GM19239 (cell line): ENCODE results near the gene CHRNA3.

Experiments used
- DNase-seq: peaks from one replicate; pipeline ENCODE4 v3.0.0; 2011; ENCODE audit warnings: low spot score; ENCODE audit not compliant: insufficient read length
- FAIRE-seq: peaks from 2 replicates; lab custom pipeline; 2011; peaks lifted over from hg19 to GRCh38; lab: Jason Lieb, UNC

Gene CHRNA3

GRCh38 chr15:78637776-78638435 is 17.1 kb upstream of the CHRNA3 start:
- no peak for DNase-seq
- FAIRE-seq, result no peak

- FAIRE-seq (no peak), DNase-seq (no peak)
These were observed 15.6 kb upstream of the CHRNA3 start for GRCh38 chr15:78636378-78636859.

- no peak for FAIRE-seq
- no peak for DNase-seq
These were observed 14.6 kb upstream of the CHRNA3 start for GRCh38 chr15:78635346-78635745.

GRCh38 chr15:78634210-78635145 is 13.7 kb upstream of the CHRNA3 start:
- DNase-seq, result no peak
- FAIRE-seq, result no peak

DNA sequence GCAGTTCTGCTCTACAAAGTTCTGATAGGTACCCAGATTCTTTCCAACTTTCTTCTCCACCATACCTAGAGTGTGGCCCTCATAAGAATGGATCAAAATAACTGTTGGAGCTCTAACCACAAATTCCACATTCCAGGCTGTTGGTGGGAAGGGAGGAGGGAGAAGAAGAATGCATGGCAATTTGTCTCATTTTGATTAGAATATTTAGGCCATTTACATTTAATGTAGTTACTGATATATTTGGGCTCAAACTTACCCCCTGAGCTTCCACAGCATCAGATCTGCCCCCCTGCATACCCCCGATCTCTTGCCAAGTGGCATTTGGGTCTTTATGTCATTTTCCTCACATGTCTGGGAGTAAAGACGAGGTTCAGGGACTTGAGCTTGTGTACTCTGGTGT is 12.6 kb upstream of the CHRNA3 start:
- DNase-seq (no peak), FAIRE-seq (no peak)

GRCh38 chr15:78630886-78631633 is 10.3 kb upstream of the CHRNA3 start:
- FAIRE-seq, result no peak

DNA sequence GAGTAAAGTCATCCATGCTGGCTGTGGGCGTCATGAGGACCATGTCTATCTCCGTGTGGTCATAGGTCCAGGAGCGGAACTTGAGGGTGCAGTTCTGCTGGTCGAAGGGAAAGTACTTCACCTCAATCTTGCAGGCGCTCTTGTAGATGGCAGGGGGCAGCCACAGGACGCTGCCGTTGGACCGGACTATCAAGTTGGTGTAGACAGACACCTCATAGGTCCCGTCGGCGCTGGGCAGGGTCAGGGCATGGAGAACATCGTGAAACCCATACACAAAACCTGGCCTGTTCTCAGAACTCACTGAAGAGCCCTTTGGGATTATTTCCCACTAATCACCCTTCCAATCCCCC is 8.9 kb upstream of the CHRNA3 start:
- no peak for FAIRE-seq

More at GRCh38 chr15:78630886-78631633, 10.3 kb upstream of the CHRNA3 start:
- no peak for DNase-seq

GRCh38 chr15:78629031-78629715 is 8.4 kb upstream of the CHRNA3 start:
- DNase-seq, result no peak
- FAIRE-seq, result no peak

More for the DNA sequence above, 8.9 kb upstream of the CHRNA3 start:
- no peak for DNase-seq

GRCh38 chr15:78628227-78628626 is 7.4 kb upstream of the CHRNA3 start:
- DNase-seq (no peak), FAIRE-seq (no peak)

DNA sequence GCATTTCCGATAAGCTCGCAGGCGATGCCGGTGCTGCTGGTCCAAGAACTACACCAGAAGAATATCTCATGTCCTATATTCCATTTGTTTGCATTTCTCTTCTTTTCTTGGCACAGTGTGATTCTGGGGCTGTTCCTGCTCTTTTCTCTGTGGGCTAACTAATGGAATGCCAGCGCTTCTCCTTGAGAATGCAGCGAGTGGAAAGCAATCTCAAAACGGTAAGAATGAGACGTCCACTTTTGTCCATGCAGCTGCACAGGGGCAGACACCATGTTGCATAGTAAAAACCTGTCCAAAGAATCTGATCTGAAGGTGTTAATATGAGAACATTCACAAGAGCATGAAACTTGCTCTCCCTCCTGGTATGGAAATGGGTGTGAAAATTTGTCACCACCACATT is 6.6 kb upstream of the CHRNA3 start:
- DNase-seq (no peak), FAIRE-seq (no peak)

DNA sequence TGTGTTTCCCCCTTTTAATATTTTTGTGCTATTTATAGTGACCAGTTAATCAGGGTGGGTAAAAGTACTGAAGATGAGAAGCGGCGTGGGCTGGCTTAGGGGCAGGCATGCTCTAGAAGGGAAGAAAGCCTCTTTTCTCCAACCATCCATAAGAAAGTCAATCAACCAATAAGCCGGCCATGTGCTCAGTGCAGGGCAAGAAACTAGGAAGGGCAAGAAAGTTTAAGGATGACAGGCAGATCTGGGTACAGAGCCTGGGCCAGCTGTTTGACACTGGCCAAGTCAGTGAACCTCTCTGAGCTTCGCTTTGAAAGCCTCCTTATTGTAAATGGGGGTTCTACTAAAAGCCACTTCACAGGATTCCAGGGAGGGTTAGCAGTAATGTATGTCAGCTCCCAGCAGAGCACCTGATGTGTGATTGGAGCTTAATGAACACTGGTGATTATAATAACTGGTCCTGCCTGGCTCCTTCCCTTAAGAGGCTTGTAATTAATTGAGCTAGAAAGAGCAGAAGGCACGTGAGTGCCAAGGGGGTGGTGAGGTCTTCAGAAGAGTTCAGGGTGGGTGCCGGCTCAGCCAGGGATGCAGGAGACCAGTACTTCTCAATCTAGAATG is 5.7 kb upstream of the CHRNA3 start:
- no peak for FAIRE-seq
- DNase-seq, result no peak

- DNase-seq (no peak), FAIRE-seq (no peak)
These were observed 4.9 kb upstream of the CHRNA3 start for GRCh38 chr15:78625606-78626280.

DNA sequence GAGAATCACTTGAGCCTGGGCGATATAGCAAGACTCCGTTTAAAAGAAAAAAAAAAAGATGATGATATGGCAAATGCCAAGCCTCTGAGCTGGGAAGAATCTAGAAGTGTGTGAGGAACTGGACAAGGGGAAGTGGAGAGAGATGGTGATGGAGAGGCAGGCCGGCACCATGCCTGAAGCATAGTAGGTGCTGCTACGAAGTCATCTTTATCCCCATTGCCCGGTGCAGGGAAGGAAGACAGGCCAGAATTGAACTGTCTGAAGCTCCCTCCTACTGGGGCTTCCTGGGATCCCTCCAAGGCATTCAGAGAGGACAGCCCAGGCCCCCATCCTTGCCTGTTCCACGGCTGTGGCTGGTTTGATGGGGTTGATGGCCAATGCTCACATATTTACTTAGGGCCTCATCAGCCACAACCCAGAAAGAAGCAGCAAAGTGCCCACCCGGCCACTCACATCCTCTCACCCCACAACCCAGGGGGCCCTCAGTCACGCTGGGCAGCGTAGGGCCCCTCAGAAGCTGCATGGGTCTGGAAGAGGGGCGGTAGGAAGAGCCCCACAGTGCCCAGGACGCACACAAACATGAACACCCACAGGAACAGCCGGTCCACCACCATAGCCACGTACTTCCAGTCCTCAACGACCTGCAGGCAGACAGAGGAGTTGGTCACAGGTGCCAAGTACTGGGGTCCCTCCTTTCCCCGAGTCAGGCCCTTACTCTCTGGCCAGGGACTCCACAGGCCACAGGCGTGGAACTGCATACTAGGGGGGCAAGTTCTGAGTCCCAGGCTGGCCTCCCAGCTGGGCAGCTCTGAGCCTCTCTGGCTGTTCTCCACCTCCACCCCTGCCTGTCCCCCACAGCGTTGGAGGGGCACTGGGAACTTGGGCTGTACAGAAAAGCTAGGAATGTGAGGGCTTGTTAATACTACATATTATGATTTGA is 4.1 kb upstream of the CHRNA3 start:
- FAIRE-seq (no peak), DNase-seq (no peak)

- DNase-seq (no peak), FAIRE-seq (no peak)
These were observed 3.1 kb upstream of the CHRNA3 start for GRCh38 chr15:78623786-78624497.

DNA sequence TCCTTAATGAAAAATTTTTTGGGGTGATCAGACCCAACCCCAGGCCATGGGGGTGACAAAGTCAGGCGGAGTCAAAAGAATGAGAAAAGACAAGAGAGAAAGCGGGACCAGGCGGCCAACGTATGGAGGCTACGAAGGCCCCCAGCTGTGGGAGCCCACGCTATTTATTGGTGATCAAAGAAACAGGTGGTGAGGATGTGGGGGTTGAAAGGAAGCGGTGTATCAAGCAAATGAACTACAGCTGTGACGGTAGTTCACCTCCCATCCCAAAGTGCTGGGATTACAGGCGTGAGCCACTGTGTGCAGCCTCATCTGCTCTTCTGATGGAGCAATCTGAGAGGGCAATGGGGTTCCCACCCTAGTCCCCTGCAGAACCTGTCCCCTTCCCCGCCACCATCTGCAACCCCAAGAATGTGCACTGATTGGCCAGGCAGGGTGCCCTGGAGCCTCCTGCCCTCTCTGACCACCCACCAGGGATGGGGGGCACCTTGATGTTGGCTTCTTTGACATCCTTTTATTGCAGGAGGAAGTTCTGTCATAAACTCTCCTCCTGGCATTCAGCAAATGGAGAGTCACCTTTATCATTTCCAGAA is 1.1 kb upstream of the CHRNA3 start:
- FAIRE-seq, result no peak
- DNase-seq, result no peak

- FAIRE-seq (no peak), DNase-seq (no peak)
These were observed 722 bp downstream of the CHRNA3 start for GRCh38 chr15:78620021-78620526.
